SK-N-MC (cell line): ENCODE results near the gene CHMP6.

ENCODE experiments used
- DNase-seq: peaks from one replicate; pipeline ENCODE4 v3.0.0-alpha.2; 2011; ENCODE audit warnings: low read depth, low spot score
- H3K27ac ChIP-seq: fragments of 200-600 bp; sonication (generic); 2 replicates; pipeline ENCODE4 v1.5.1; 2016; ENCODE audit warnings: mixed run types
- H3K36me3 ChIP-seq: fragments of 200-600 bp; sonication (generic); 2 replicates; pipeline ENCODE4 v1.6.1; 2017; ENCODE audit warnings: antibody characterized with exemption, low read length, mixed read lengths; ENCODE audit not compliant: insufficient read depth
- H3K4me3 ChIP-seq: fragments of 200-600 bp; sonication (generic); 2 replicates; pipeline ENCODE4 v1.5.1; 2016
- H3K9ac ChIP-seq: fragments of 200-600 bp; sonication (generic); 2 replicates; pipeline ENCODE4 v1.8.0; 2017; ENCODE audit warnings: mixed run types, mixed read lengths; ENCODE audit not compliant: insufficient read length
- H3K9me3 ChIP-seq: fragments of 200-600 bp; sonication (generic); 2 replicates; pipeline ENCODE4 v1.6.1; 2017; ENCODE audit warnings: low read depth, mild to moderate bottlenecking, antibody characterized with exemption, low read length, moderate library complexity, mixed read lengths
- EZH2 ChIP-seq: fragments of 200-600 bp; sonication (generic); IDR thresholded peaks from one replicate; pipeline ENCODE4 v1.6.1; 2017; ENCODE audit warnings: antibody characterized with exemption
- FOXP2 ChIP-seq: optimal IDR thresholded peaks from 2 replicates; pipeline ENCODE3; 2011; ENCODE audit warnings: mild to moderate bottlenecking, moderate library complexity; ENCODE audit not compliant: insufficient read depth; ENCODE audit errors: extremely low read length, control extremely low read depth
- POLR2AphosphoS5 ChIP-seq: IDR thresholded peaks from 2 replicates; pipeline ENCODE4 v1.6.1; 2012; ENCODE audit warnings: mild to moderate bottlenecking, low read depth, low read length, borderline replicate concordance

The CHMP6 gene

GRCh38 chr17:81033535-81034167 is 42.0 kb downstream of the CHMP6 start:
- Histone ChIP-seq H3K36me3 (no peaks in the 10 kb centered on the region), H3K4me3 (peak overlapping the region; percentile 92)
- no peak for TF ChIP-seq EZH2
- no peak for TF ChIP-seq FOXP2
- TF ChIP-seq POLR2AphosphoS5: no peak

GRCh38 chr17:81034168-81034777 is 42.6 kb downstream of the CHMP6 start:
- Histone ChIP-seq H3K4me3 (peak overlapping the region; percentile 92), H3K36me3 (no peaks in the 10 kb centered on the region), H3K9me3 (no peaks in the 10 kb centered on the region), H3K27ac (no peak overlapping the region), H3K9ac (peak overlapping the region; percentile 74)
- DNase-seq: no peak
- TF ChIP-seq EZH2 (no peak), FOXP2 (no peak), POLR2AphosphoS5 (no peak)

More at GRCh38 chr17:81033535-81034167, 42.0 kb downstream of the CHMP6 start:
- Histone ChIP-seq H3K27ac (no peak overlapping the region), H3K9ac (peak overlapping the region; percentile 74), H3K9me3 (no peaks in the 10 kb centered on the region)
- no peak for DNase-seq

GRCh38 chr17:81034779-81035520 is 43.3 kb downstream of the CHMP6 start, which contains the start of gene BAIAP2:
TSS of gene BAIAP2 (plus strand) at chr17:81035151. CDS start at chr17:81035255, 104 bp downstream.
- no peaks in the 10 kb centered on the region for H3K9me3 ChIP-seq
- H3K4me3 ChIP-seq: peak within 1 kb of the TSS; percentile 92
- no peak within 1 kb of the TSS for H3K27ac ChIP-seq
- peak within 1 kb of the TSS; percentile 74 for H3K9ac ChIP-seq
- DNase-seq: peak; percentile 65
- H3K36me3 ChIP-seq: no peaks in the 10 kb centered on the region
- TF ChIP-seq POLR2AphosphoS5 (peak; percentile 98), FOXP2 (no peak), EZH2 (no peak)

- Histone ChIP-seq H3K27ac (no peak overlapping the region), H3K9ac (no peak overlapping the region), H3K36me3 (no peaks in the 10 kb centered on the region), H3K9me3 (no peaks in the 10 kb centered on the region), H3K4me3 (peak overlapping the region; percentile 78)
- TF ChIP-seq POLR2AphosphoS5 (no peak), EZH2 (no peak), FOXP2 (no peak)
- DNase-seq: no peak
These were observed 44.0 kb downstream of the CHMP6 start for GRCh38 chr17:81035521-81036196.

GRCh38 chr17:81036197-81036941 is 44.7 kb downstream of the CHMP6 start:
- H3K4me3 ChIP-seq: peak overlapping the region; percentile 78
- H3K9ac ChIP-seq: no peak overlapping the region
- H3K27ac ChIP-seq: no peak overlapping the region
- TF ChIP-seq EZH2 (no peak), FOXP2 (no peak), POLR2AphosphoS5 (no peak)
- no peaks in the 10 kb centered on the region for H3K9me3 ChIP-seq
- H3K36me3 ChIP-seq: no peaks in the 10 kb centered on the region
- no peak for DNase-seq

GRCh38 chr17:81037026-81037797 is 45.6 kb downstream of the CHMP6 start:
- Histone ChIP-seq H3K9ac (peak overlapping the region; percentile 32), H3K4me3 (peak overlapping the region; percentile 15; the same call in 1 of the 2 replicates), H3K9me3 (no peaks in the 10 kb centered on the region), H3K36me3 (no peaks in the 10 kb centered on the region), H3K27ac (no peak overlapping the region)
- DNase-seq: no peak
- TF ChIP-seq EZH2 (no peak), FOXP2 (no peak), POLR2AphosphoS5 (no peak)
